Sigmoid colon (tissue), 7 donors: ENCODE measurements around the gene UGT1A1. TPM values are rescaled to one million over a fixed set of nuclear protein-coding genes. Genes with fewer than 3 reads are reported as not detected.
"Not testable (repeated sequence)": the region's sequence is repeated elsewhere in the genome, so short reads cannot be mapped to it uniquely, and the experiment has no call there.

ENCODE experiments used
- DNase-seq: peaks from one replicate; pipeline ENCODE4 v3.0.0-alpha.2; 2019
- H3K27ac ChIP-seq, 4 donors: fragments of 200-600 bp; sonication (generic); one replicate each; pipeline ENCODE4 v1.5.1; 2016 to 2019; ENCODE audit warnings: mild to moderate bottlenecking in 1 of 4
- H3K27me3 ChIP-seq, 3 donors: fragments of 200-600 bp; sonication (generic); one replicate each; pipeline ENCODE4 v1.5.1; 2019; ENCODE audit warnings: mild to moderate bottlenecking in 1 of 3
- H3K36me3 ChIP-seq, 4 donors: fragments of 200-600 bp; sonication (generic); one replicate each; pipeline ENCODE4 v1.5.1; 2016 to 2019
- H3K4me1 ChIP-seq, 4 donors: fragments of 200-600 bp; sonication (generic); one replicate each; pipeline ENCODE4 v1.5.1; 2017 to 2019
- H3K4me3 ChIP-seq, 4 donors: fragments of 200-600 bp; sonication (generic); one replicate each; pipeline ENCODE4 v1.5.1; 2017 to 2019; ENCODE audit warnings: mild to moderate bottlenecking in 2 of 4, moderate library complexity in 1 of 4
- H3K9me3 ChIP-seq, 4 donors: fragments of 200-600 bp in 3 of 4; sonication (generic) in 3 of 4; one replicate each; pipeline versions ENCODE4 v1.5.1 to v1.6.1; 2013 to 2019
- CTCF ChIP-seq, 4 experiments: fragments of 450-650 bp in 3 of 4; fragments of 200-600 bp in 1 of 4; IDR thresholded peaks; one replicate each; pipeline ENCODE4 v1.5.1; 2016 to 2019; ENCODE audit warnings: antibody characterized with exemption in 4 of 4, mild to moderate bottlenecking in 3 of 4, moderate library complexity in 2 of 4
- EP300 ChIP-seq, 4 donors: sonication (generic); formaldehyde crosslinking; IDR thresholded peaks; one replicate each; pipeline ENCODE4 v1.6.1; 2017; ENCODE audit warnings: antibody characterized with exemption in 4 of 4
- POLR2A ChIP-seq, 2 donors: fragments of 450-650 bp; IDR thresholded peaks; one replicate each; pipeline ENCODE4 v1.6.1; 2016; ENCODE audit warnings: antibody characterized with exemption in 2 of 2, mild to moderate bottlenecking in 2 of 2, moderate library complexity in 2 of 2
- POLR2AphosphoS5 ChIP-seq, 4 donors: sonication (generic); formaldehyde crosslinking; IDR thresholded peaks; one replicate each; pipeline ENCODE4 v1.6.1; 2017; ENCODE audit warnings: antibody characterized with exemption in 4 of 4
- WGBS, 2 donors: extraction: QIAGEN DNeasy Blood & Tissue Kit; methylation state at CpG; one replicate each; pipeline ENCODE4 v1.1.7; 2013; 5-methylcytosine and 5-hydroxymethylcytosine counted together
- intact Hi-C: fragments of 100-400 bp; cut with DNase I; formaldehyde crosslinking; loops from one replicate; pipeline ENCODE4 v1.15.1; 2023
- polyA plus RNA-seq, 3 donors: library from polyadenylated mRNA; stranded (reverse); fragments of 200-250 nt; gene quantifications; one replicate each; pipeline ENCODE4 v1.2.3, GENCODE V29; 2013
- total RNA-seq, 4 donors: library from RNA; depleted of rRNA; stranded (reverse); fragments of >200 nt; gene quantifications; one replicate each; pipeline ENCODE4 v1.1.0, GENCODE V29; 2016
- donor health status: healthy with polysubstance abuse.
- donor health status: Bipolar disorder and iron deficiency.
- donor health status: healthy.

Gene UGT1A1
- total and polyA plus RNA-seq, 7 donors: 0.74 to 2.8 (median 1.8) TPM; not detected in 4

GRCh38 chr2:233743464-233744259, 16.4 kb upstream of the UGT1A1 start:
- Histone ChIP-seq H3K9me3 (no peaks in the 10 kb centered on the region), H3K4me3 (no peak overlapping the region), H3K36me3 (no peaks in the 10 kb centered on the region), H3K27ac (no peak overlapping the region), H3K27me3 (no peaks in the 10 kb centered on the region), H3K4me1 (no peaks in the 10 kb centered on the region)
- no peak for TF ChIP-seq EP300 (IDR thresholded peaks at IDR 0.05)
- no peak for TF ChIP-seq POLR2A (IDR thresholded peaks at IDR 0.05)
- no peak for TF ChIP-seq POLR2AphosphoS5 (IDR thresholded peaks at IDR 0.05)
- no peak for TF ChIP-seq CTCF (IDR thresholded peaks at IDR 0.05)
- intact Hi-C loops: no loop called here
- 96 to 97% methylated on average over 46 of the region's 46 CpGs for WGBS, 2 donors
- no peak for DNase-seq

- 50 to 68% methylated on average over 5 of the region's 5 CpGs for WGBS, 2 donors
Observed at GRCh38 chr2:233745073-233745755, 14.9 kb upstream of the UGT1A1 start.

GRCh38 chr2:233745838-233746237, 14.2 kb upstream of the UGT1A1 start:
- 83 to 86% methylated on average over 2 of the region's 2 CpGs for WGBS, 2 donors
- H3K27me3 ChIP-seq, H3K4me3 ChIP-seq, H3K27ac ChIP-seq, H3K4me1 ChIP-seq, intact Hi-C loops, H3K9me3 ChIP-seq, DNase-seq, H3K36me3 ChIP-seq: not testable (repeated sequence)

More at GRCh38 chr2:233745073-233745755, 14.9 kb upstream of the UGT1A1 start:
- Histone ChIP-seq H3K27me3 (no peaks in the 10 kb centered on the region), H3K9me3 (no peaks in the 10 kb centered on the region), H3K4me1 (no peaks in the 10 kb centered on the region), H3K36me3 (no peaks in the 10 kb centered on the region), H3K27ac (no peak overlapping the region), H3K4me3 (no peak overlapping the region)
- no peak for TF ChIP-seq POLR2A (IDR thresholded peaks at IDR 0.05)
- no peak for TF ChIP-seq CTCF (IDR thresholded peaks at IDR 0.05)
- TF ChIP-seq POLR2AphosphoS5 (IDR thresholded peaks at IDR 0.05): no peak
- no peak for TF ChIP-seq EP300 (IDR thresholded peaks at IDR 0.05)
- intact Hi-C loops: no loop called here
- no peak for DNase-seq

GRCh38 chr2:233746475-233747282, 13.4 kb upstream of the UGT1A1 start:
- Histone ChIP-seq H3K36me3 (no peaks in the 10 kb centered on the region), H3K4me1 (no peaks in the 10 kb centered on the region), H3K27ac (no peak overlapping the region), H3K27me3 (no peaks in the 10 kb centered on the region), H3K9me3 (no peaks in the 10 kb centered on the region), H3K4me3 (no peak overlapping the region)
- no peak for DNase-seq
- TF ChIP-seq CTCF (IDR thresholded peaks at IDR 0.05): no peak
- TF ChIP-seq POLR2AphosphoS5 (IDR thresholded peaks at IDR 0.05): no peak
- no peak for TF ChIP-seq EP300 (IDR thresholded peaks at IDR 0.05)
- TF ChIP-seq POLR2A (IDR thresholded peaks at IDR 0.05): no peak
- intact Hi-C loops: no loop called here
- WGBS, 2 donors: 78 to 89% methylated on average over 10 of the region's 10 CpGs

- DNase-seq: no peak
- TF ChIP-seq POLR2A (IDR thresholded peaks at IDR 0.05) (no peak), POLR2AphosphoS5 (IDR thresholded peaks at IDR 0.05) (no peak), CTCF (IDR thresholded peaks at IDR 0.05) (no peak), EP300 (IDR thresholded peaks at IDR 0.05) (no peak)
- 88 to 97% methylated on average over 6 of the region's 6 CpGs for WGBS, 2 donors
- no peaks in the 10 kb centered on the region for H3K36me3 ChIP-seq
- H3K27ac ChIP-seq: no peak overlapping the region
- no peaks in the 10 kb centered on the region for H3K9me3 ChIP-seq
- intact Hi-C loops: no loop called here
- no peak overlapping the region for H3K4me3 ChIP-seq
- no peaks in the 10 kb centered on the region for H3K4me1 ChIP-seq
- no peaks in the 10 kb centered on the region for H3K27me3 ChIP-seq
Observed at GRCh38 chr2:233747283-233747544, 12.9 kb upstream of the UGT1A1 start.

GRCh38 chr2:233750689-233751088, 9.4 kb upstream of the UGT1A1 start:
- H3K4me1 ChIP-seq, H3K27ac ChIP-seq, DNase-seq, H3K36me3 ChIP-seq, H3K4me3 ChIP-seq, H3K9me3 ChIP-seq, intact Hi-C loops, H3K27me3 ChIP-seq: not testable (repeated sequence)
- WGBS, 2 donors: 85 to 90% methylated on average over 2 of the region's 2 CpGs

GRCh38 chr2:233751212-233752009, 8.7 kb upstream of the UGT1A1 start:
- intact Hi-C loops, H3K4me3 ChIP-seq, DNase-seq, H3K27ac ChIP-seq, H3K4me1 ChIP-seq, H3K9me3 ChIP-seq, H3K36me3 ChIP-seq, H3K27me3 ChIP-seq: not testable (repeated sequence)
- WGBS, 2 donors: 57 to 70% methylated on average over 2 of the region's 2 CpGs
